GM12891 (cell line): Measurements from ENCODE around the gene ZNF821.

Experiments
- POLR2A ChIP-seq: IDR thresholded peaks from 2 replicates; pipeline ENCODE4 v1.6.1; 2011; ENCODE audit warnings: low read depth, low read length, control low read depth
- POLR2AphosphoS5 ChIP-seq: IDR thresholded peaks from 2 replicates; pipeline ENCODE4 v1.6.1; 2011; ENCODE audit warnings: low read depth, low read length, control low read depth
- SPI1 ChIP-seq: IDR thresholded peaks from 2 replicates; pipeline ENCODE4 v1.6.1; 2011; ENCODE audit warnings: low read depth, low read length, control low read depth
- TAF1 ChIP-seq: IDR thresholded peaks from 2 replicates; pipeline ENCODE4 v1.6.1; 2011; ENCODE audit warnings: low read depth, low read length, control low read depth

DNA sequence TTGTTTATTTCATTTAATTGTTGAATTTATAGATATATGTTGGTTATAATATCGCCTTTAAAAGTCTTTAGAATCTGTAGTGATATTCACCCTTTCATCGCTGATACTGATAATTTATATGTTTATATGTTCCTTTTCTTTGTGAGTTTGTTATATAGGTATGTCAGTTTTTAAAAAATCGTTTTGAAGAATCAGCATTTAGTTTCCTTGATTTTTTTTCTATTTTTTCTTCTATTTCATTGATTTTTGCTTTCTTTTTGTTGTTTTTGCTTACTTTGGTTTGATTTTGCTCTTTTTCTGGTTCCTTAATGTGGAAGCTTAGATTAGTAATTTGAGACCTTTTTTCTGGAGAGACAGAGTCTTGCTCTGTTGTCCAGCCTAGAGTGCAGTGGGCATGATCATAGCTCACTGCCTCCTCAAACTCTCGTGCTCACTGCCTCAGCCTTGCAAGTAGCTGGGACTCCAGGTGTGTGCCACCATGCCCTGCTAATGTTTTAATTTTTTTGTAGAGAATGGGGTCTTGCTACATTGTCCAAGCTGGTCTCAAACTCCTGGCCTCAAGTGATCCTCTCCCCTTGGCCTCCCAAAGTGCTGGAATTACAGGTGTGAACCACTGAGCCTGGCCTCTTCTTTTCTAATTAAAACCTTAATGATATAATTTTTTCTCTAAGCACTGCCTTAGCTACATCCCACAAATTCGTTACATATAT is 18.8 kb upstream of the ZNF821 start:
- TF ChIP-seq POLR2A: no peak
- no peak for TF ChIP-seq POLR2AphosphoS5
- TF ChIP-seq TAF1: no peak
- no peak for TF ChIP-seq SPI1
